Lung (tissue), 16 donors: Measurements from ENCODE around the gene SWSAP1. TPM values are rescaled to one million over a fixed set of nuclear protein-coding genes. Genes with fewer than 3 reads are reported as not detected.

Experiments
- ATAC-seq: fragments of 200-7000 bp; cut with Tn5 transposase; one replicate; pipeline ENCODE4 v1.9.1; 2020; ENCODE audit warnings: moderate number of reproducible peaks; ENCODE audit not compliant: insufficient read depth, low FRiP score
- DNase-seq, 3 donors: peaks; one replicate each; pipeline ENCODE4 v3.0.0-alpha.2; 2013 to 2017
- H3K27ac ChIP-seq, 2 donors: one replicate each; pipeline ENCODE4 v1.5.1; 2013; ENCODE audit warnings: mild to moderate bottlenecking in 2 of 2, moderate library complexity in 2 of 2, control low read depth in 1 of 2, inconsistent platforms in 1 of 2, low read depth in 1 of 2, low read length in 1 of 2
- H3K27me3 ChIP-seq, 3 donors: one replicate each; pipeline ENCODE4 v1.5.1; 2013; ENCODE audit warnings: low read length in 2 of 3; ENCODE audit not compliant: control insufficient read depth in 3 of 3, insufficient read depth in 3 of 3
- H3K36me3 ChIP-seq, 4 donors: one replicate each; pipeline ENCODE4 v1.5.1; 2013; ENCODE audit warnings: low read length in 4 of 4, mild to moderate bottlenecking in 1 of 4, moderate library complexity in 1 of 4; ENCODE audit not compliant: control insufficient read depth in 4 of 4, insufficient read depth in 4 of 4
- H3K4me1 ChIP-seq, 5 donors: one replicate each; pipeline ENCODE4 v1.5.1; 2013; ENCODE audit warnings: low read length in 5 of 5, mild to moderate bottlenecking in 2 of 5, moderate library complexity in 1 of 5; ENCODE audit not compliant: control insufficient read depth in 5 of 5, insufficient read depth in 5 of 5
- H3K4me3 ChIP-seq: one replicate; pipeline ENCODE4 v1.5.1; 2013; ENCODE audit warnings: mild to moderate bottlenecking, control low read depth, moderate library complexity
- H3K9ac ChIP-seq, 2 donors: one replicate each; pipeline ENCODE4 v1.5.1; 2013; ENCODE audit warnings: low read length in 2 of 2, control low read depth in 1 of 2; ENCODE audit not compliant: insufficient read depth in 1 of 2
- H3K9me3 ChIP-seq, 4 donors: one replicate each; pipeline ENCODE4 v1.5.1; 2013; ENCODE audit warnings: low read length in 3 of 4, mild to moderate bottlenecking in 1 of 4, moderate library complexity in 1 of 4; ENCODE audit not compliant: control insufficient read depth in 4 of 4, insufficient read depth in 3 of 4
- CTCF ChIP-seq: IDR thresholded peaks from 2 replicates; pipeline ENCODE4 v1.5.1; 2012; ENCODE audit warnings: mild to moderate bottlenecking; ENCODE audit errors: control extremely low read depth, extremely low read depth
- WGBS, 2 donors: extraction: QIAGEN DNeasy Blood & Tissue Kit; methylation state at CpG; one replicate each; pipeline ENCODE4 v1.1.7; 2013; 5-methylcytosine and 5-hydroxymethylcytosine counted together
- long read RNA-seq, 5 donors: transcript quantifications; one replicate each; lab custom pipeline, GENCODE V29; 2026
- polyA plus RNA-seq, 2 donors: library from polyadenylated mRNA; stranded (reverse); fragments of 200-250 nt; gene quantifications; one replicate each; pipeline ENCODE4 v1.2.1, GENCODE V29; 2013
- total RNA-seq, 2 donors: library from RNA; depleted of rRNA in 1 of 2; stranded (reverse); fragments of >200 nt in 1 of 2; gene quantifications; one replicate each; pipeline ENCODE4 v1.2.1, GENCODE V29; 2014 to 2021
- donor health status: control.
- donor health status: control.
- donor health status: Bipolar disorder and iron deficiency.
- donor health status: healthy.
- donor health status: DM: yes; HTN: yes; CAD: no.

Gene SWSAP1
- total RNA-seq (1 to 10 TPM; 1.1 to 4.1 TPM), polyA plus RNA-seq (1 to 10 TPM; 3.5 to 4.0 TPM)
- long read RNA-seq, donor 1, partial matches to known transcripts: 0 of 4 reads
- long read RNA-seq, donor 1, other reads (novel, unspliced or antisense): 0 of 4 reads
- long read RNA-seq, donor 2, partial matches to known transcripts: 0 of 3 reads
- long read RNA-seq, donor 2, other reads (novel, unspliced or antisense): 0 of 3 reads
- long read RNA-seq, donor 3, partial matches to known transcripts: 0 of 1 reads
- long read RNA-seq, donor 3, other reads (novel, unspliced or antisense): 0 of 1 reads
- long read RNA-seq, donor 4, partial matches to known transcripts: 0 of 1 reads
- long read RNA-seq, donor 4, other reads (novel, unspliced or antisense): 0 of 1 reads
- long read RNA-seq, donor 5, partial matches to known transcripts: 0 of 4 reads
- long read RNA-seq, donor 5, other reads (novel, unspliced or antisense): 0 of 4 reads

GRCh38 chr19:11374433-11375142 lies at the start of gene SWSAP1:
TSS of gene SWSAP1 (plus strand) at chr19:11374666. CDS start at chr19:11374681, 15 bp downstream.
- Histone ChIP-seq H3K4me1 (peaks cover 0 to 17% (median 13%) of the 10 kb centered on the region in 5 donors), H3K9ac (peak within 1 kb of the TSS; percentile 14 to 77), H3K27ac (peak within 1 kb of the TSS; percentile 94), H3K27me3 (no peaks in the 10 kb centered on the region), H3K4me3 (peak within 1 kb of the TSS; percentile 58), H3K36me3 (peaks cover 0 to 5% (median 0%) of the 10 kb centered on the region in 4 donors), H3K9me3 (no peaks in the 10 kb centered on the region)
- WGBS, 2 donors: 0% methylated on average over 44 of the region's 44 CpGs
- TF ChIP-seq CTCF: no peak
- peak; percentile 99 to 100 (median 100) for DNase-seq
- peak; percentile 93 for ATAC-seq

GRCh38 chr19:11324748-11325389 lies 49.6 kb upstream of the SWSAP1 start:
- Histone ChIP-seq H3K36me3 (peaks cover 0 to 13% (median 5%) of the 10 kb centered on the region in 4 donors), H3K4me1 (peaks cover 0 to 37% (median 20%) of the 10 kb centered on the region in 5 donors), H3K4me3 (no peak overlapping the region), H3K27me3 (no peaks in the 10 kb centered on the region), H3K27ac (peak overlapping the region; percentile 36 to 85), H3K9ac (peak overlapping the region in 1 of 2 donors; percentile 87), H3K9me3 (no peaks in the 10 kb centered on the region)
- DNase-seq (no peak), ATAC-seq (no peak)
- no peak for TF ChIP-seq CTCF
- WGBS, 2 donors: 47 to 67% methylated on average over 17 of the region's 17 CpGs

GRCh38 chr19:11325544-11325943 lies 48.9 kb upstream of the SWSAP1 start:
- Histone ChIP-seq H3K27me3 (no peaks in the 10 kb centered on the region), H3K36me3 (peaks cover 0 to 13% (median 6%) of the 10 kb centered on the region in 4 donors), H3K9me3 (no peaks in the 10 kb centered on the region), H3K27ac (no peak overlapping the region), H3K4me1 (peaks cover 0 to 37% (median 20%) of the 10 kb centered on the region in 5 donors), H3K4me3 (no peak overlapping the region), H3K9ac (no peak overlapping the region)
- ATAC-seq (no peak), DNase-seq (no peak)
- 91 to 98% methylated on average over 7 of the region's 7 CpGs for whole genome bisulfite sequencing, 2 donors
- TF ChIP-seq CTCF: no peak
